NCI-H2196 (cell line): Measurements from ENCODE around the gene AOPEP.
"Not testable (repeated sequence)": the region's sequence is repeated elsewhere in the genome, so short reads cannot be mapped to it uniquely, and the experiment has no call there.

Experiments
- DNase-seq: peaks from one replicate; lab custom pipeline; 2025; ENCODE audit not compliant: unreplicated experiment; lab: John Stamatoyannopoulos, UW

AOPEP gene

DNA sequence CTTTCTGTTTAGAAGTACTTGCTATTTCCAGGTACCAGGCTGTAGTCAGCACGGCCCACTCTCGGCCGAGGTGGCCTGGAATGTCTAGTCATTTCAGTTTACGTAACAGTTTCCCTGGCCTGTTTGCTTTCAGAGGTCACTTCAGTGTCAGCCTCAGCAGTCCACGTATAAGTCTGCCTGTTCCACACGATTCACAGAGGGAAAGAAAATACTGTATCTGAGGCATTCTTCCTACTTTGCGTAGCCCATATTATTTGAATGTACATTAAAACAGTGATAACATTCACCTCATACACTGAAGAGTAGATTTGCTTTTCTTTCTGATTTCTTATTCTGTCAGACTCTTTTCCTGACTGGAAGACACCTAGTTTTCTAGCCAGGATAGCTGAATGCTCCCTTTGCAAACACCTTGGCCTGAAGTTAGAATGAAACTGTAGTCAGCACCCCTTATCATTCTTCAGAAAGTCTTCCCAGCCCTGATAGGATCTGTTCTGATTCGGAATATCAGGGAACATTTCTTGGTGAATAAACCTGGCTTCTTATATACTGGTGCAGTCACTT lies 140.9 kb downstream of the AOPEP start:
- peak; percentile 44 for DNase-seq

DNA sequence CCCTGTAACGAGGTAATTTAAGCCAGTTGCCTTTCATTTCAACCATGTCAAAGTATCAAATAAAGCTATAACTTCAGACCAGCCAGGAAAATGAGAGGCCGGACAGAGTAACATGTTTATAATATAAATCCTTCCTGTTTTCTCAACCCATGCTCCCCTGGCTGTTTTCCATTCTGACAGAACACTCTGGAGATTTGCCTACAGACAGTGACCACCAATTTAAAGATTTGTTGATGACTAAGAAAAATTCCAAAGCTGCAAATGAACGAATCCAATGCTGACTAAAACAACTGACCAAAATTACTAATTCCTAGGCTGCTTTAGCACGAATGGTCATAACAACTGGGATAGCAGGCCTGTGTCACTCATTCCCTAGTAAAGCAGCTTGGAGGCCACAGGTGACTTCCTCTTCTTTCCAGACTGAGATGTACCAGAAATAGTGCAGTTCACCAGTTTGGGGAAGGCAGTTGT lies 141.4 kb downstream of the AOPEP start:
- DNase-seq: peak; percentile 35

DNA sequence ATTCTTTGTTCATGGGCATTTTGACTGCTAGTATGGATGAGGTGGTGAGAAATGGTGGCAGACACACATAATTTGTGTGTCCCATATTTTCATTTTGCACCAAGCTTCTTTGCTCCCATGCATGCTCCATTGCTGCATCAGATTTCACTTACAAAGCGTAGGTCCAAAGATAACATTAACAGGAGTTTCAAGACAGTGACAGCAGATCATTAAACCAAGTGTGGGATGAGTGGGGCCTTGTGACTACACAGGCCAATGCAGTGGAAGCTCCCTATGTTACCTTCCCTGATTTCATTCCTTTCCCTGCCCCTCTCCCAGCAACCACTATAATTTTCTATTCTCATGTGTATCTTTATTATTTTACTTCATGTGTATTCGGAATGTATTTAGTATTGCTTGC lies 142.0 kb downstream of the AOPEP start:
- DNase-seq: no peak

DNA sequence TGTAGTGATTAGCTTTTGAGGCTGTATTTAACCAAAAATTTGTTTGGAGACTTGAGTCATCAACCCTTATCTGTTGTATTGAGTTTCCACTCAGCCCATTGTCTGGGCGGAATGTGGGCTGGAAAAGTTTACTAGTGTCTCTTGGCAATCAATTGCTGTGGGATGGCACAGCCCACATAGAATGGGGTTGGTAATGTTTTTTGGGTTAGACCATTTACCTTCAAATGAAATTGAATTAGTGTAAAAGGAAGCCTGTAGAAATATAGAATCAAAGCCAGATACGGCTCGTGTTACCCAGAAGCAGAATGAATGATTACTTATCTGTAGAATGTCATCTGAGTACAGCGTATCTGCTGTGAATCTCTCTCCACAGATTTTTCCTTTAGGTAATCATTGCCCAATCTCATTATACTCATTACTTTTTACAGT lies 142.9 kb downstream of the AOPEP start:
- peak; percentile 60 for DNase-seq

DNA sequence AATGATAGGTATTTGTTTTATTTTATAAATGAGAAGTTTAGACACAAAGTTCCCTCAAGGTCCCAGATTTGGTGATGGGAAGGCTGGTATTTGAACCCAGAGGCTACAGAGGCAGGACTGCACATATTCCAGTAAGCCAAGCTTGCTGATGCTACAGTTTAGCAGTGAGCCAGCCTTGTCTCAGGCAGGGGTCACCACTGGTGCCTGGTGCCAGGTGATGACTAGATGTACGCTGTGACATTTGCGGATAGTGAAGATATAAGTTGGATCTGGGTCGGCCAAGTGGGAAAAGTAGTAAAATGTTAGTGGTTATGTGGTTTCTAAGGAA lies 143.9 kb downstream of the AOPEP start:
- no peak for DNase-seq

DNA sequence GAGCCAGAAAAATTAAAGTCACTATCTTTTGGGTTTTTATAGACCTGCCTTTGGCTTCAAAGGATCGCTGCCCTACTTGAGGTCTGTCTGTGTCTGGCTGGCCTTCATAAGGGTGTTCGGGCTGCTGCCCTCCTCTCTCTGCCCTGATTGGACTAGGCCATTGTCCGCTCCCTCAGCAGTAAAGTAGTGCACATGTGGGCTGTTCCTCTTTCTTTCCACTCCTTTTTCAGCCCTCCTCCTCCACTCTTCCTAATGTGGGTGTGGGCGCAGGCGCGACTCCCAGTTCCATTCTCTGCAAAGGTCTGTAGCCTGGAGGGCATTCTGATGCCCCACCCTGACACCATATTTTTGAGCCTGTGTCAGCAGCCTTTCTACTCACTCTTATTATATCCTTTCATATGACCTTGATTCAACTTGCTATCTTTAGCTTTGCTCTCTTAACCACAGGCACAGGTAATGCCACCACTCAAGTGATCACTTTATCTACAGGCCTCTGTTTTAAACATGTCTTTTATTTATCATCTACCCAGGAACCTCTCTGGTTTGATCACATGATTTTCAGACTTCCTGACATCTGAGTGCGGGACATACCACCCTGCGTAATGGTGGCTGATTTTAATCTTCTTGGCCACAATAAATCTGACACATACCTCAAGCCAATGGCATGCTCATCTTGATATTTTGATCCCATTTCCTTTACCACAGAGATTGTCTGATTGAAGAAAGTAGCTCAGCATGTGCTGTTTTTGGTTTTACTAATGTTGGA lies 144.5 kb downstream of the AOPEP start:
- no peak for DNase-seq

DNA sequence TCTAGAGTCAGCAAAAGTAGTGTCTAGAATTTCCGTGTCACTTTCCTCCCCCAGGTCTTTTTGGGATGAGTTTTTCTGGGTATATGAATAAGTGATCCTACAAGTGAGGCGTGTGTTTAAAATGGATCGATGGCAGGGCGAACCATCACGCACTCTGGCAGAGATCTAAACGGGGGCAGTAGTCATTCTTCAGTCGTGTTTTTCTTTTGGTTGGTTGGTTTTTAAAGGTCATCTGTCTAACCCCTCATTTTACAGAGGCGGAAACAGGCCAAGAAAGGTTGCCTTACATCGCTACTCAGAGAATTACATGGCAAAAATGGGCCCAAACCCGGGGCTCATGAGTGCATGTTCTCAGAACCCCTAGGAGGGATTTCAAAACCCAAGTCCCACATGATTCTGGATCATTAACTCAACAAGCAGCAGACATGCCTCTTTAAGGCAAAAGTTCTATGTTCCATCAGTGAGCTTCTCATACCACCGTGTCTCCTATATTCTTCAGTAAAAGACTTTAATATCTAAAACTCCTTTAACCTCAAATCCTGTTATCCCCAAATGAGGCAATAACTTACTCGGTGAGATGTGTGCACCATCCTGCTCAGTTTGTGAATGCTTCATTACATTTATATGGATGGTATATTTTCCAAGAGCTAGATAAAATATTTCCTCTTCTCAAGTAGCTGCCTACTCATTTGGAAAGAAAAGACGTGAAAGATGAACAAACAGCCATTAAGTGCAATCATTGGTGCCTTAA lies 145.8 kb downstream of the AOPEP start:
- no peak for DNase-seq

DNA sequence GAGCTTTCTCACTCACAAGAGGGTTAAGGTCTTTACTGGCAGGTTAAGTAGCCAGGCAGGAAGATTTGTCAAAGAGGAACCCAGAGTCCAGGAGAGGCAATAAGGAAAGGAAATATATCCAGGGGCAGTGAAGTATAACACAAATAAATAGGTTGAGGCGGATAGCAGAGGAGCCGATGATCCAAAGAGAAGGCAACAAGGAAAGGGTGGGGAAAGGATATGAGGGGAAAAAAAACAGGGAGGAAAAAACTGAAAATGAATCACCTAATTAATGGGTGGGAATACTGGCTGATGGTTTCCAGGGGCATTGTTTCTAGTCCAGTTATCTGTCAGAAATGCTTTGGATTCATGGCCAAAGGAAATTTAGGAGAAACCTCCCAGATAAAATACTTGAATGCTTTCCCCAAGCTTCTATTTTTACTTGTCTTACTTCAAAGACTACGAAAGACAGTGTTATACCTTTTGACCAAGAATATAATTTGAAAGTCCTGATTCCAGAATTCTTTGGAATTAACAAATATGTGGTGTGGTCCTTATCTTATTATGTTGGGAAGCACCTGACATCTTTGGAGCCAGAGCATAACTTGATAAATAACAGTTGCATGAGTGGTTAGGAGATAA lies 146.5 kb downstream of the AOPEP start:
- DNase-seq: no peak

DNA sequence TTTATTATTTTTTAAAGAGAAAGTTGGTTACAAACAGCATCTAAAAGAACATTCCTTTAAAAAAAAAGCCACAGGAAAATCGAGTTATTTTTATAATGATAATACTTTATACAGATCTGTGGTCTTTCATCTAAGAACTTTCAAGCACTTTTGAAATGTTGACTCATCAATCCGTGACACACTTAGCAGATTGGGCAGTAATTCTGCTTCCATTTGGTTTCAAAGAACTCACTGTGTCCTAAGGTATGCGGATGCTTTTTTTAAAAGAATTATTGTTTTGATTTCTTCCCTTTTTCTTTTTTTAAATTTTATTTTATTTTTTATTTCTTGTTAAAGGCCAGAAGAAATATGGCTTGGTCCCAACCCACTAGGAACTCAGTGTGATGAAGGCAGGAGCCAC lies 147.8 kb downstream of the AOPEP start:
- DNase-seq: no peak

DNA sequence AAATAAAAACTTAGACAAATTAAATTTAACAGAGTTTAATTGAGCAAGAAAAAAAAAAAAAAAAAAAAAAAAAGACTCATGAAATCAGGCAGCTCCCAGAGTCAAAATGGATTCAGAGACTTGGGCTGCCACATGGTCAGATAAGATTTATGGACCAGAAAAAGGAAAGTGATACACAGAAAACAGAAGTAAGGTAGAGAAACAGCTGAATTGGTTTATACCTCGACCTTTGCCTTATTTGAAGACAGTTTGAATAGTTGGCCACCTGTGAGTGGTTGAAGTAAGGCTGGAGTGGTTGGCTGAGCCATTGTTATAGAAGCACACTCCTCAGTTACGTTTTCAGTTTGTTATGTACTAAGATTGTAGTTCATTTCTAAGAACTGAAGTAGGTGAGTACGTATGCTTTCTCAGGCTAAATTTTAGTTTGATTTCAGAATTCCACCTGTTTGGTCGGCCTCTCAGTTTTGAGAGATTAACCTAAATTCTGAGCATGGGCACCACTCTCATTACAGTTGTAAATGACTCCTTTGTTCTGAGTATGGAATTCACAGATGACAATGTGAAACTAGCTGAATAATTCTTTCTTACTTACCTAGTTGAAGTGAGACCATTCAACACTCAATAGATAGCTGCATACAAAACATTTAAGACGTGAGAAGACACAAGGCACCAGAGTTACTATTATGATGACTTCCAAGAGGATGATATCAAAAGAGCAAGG lies 149.0 kb downstream of the AOPEP start:
- DNase-seq: no peak

DNA sequence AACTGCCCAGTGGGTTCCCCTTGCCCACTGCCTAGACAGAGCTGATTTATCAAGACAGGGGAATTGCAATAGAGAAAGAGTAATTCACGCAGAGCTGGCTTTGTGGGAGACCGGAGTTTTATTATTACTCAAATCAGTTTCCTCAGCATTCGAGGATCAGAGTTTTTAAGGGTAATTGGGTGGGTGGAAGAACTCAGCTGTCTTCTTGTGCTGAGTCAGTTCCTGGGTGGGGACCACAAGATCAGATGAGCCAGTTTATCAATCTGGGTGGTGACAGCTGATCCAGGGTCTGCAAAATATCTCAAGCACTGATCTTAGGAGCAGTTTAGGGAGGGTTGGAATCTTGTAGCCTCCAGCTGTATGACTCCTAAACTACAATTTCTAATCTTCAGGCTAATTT lies 152.3 kb downstream of the AOPEP start:
- DNase-seq: not testable (repeated sequence)

DNA sequence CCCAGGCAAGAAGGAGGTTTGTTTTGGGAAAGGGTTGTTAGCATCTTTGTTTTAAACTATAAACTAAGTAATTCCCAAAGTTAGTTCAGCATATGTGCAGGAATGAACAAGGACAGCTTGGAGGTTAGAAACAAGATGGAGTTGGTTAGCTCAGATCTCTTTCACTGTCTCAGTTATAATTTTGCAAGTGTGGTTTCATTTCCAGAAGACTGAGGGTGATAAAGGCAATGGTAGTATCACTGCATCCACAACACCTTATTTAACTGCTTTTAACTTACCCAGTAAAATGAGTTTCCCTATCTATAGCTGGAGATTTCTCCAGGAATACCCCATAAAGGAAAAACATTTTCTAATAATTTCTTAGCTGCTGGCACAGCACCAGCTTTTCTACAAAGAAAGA lies 152.7 kb downstream of the AOPEP start:
- no peak for DNase-seq

DNA sequence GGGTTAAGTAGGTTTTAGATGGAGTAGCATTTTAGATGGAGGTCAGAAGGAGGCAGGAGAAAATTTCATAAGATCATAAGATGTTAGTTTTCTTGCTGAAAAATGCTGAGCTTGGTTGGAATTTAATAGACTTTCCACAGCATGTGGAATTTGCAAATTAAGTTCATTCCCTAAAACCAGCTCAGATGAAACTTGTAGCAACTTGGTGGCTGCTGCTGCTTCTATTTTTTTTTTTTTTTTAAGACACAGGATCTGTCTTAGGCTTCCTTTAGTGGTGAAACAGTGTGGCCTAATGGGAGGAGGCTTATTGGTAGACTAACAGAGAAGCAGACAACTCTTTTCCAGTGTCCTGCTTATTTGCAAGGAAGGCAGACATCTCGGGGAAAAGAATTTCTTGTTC lies 154.5 kb downstream of the AOPEP start:
- no peak for DNase-seq

DNA sequence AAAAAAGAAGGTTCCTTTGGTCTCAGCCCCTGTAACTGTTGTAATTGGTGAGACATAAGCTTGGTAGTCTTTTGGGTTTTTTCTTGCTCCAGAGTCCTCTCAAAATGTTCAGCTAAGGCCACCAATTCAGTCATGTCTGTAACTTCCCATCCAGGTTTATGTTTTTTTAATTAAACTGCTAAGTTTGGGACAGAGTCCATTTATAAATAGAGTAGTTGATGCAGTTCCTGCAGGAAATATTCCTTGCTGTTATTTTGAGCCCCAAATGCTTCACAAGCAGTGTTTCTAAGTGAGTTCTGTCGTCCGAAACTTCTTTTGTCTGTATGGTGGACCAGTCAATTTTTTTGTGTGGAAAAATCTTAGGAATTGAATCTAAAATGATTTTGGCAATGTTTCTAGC lies 155.0 kb downstream of the AOPEP start:
- DNase-seq: no peak

DNA sequence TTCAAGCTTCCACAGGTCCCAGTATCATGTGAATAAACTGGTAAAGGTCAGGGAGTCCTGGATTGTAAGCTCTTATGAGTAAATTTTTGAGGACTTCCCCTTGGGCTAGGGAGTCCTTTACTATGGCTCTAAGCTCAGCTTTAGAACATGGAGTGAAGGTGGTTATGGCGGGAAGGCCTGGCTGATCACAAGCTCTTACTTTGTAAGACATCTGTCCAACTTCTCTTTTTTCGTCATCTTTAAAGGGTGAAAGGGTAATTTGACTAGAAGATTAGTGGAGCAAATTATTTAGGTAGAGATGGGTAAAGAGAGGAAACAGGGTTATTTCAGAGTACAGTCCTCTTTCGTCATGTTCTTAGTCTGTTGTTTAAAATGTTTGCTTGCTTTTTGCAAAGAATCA lies 155.4 kb downstream of the AOPEP start:
- no peak for DNase-seq

DNA sequence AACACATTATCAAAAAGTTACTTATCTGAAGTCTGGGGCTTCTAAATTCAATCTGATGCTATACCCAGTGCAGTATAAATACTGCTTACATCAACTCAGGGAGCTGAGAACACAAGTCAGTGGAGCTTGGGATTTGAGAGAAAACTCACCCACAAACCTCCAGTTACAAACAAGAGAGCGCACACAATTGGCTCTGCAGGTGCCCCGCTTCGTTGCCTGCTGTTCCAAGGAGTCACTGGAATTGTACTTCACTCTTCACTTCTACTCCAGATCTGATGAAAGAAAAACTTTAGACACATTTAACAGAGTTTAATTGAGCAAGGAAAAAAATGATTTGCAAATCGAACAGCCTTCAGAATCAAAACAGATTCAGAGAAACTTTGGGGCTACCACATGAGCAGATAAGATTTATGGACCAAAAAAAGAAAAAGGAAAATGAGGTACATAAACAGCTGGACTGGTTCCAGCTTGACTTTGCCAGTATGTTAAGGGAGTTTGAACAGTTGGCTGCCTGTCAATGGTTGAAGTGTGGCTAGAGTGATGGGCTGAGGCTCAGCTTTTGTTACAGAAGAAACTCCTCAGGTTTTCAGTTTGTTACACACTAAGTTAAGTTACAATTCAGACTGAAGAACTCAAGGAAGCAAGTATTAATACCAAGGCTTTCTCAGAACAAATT lies 156.6 kb downstream of the AOPEP start:
- DNase-seq: peak; percentile 24

DNA sequence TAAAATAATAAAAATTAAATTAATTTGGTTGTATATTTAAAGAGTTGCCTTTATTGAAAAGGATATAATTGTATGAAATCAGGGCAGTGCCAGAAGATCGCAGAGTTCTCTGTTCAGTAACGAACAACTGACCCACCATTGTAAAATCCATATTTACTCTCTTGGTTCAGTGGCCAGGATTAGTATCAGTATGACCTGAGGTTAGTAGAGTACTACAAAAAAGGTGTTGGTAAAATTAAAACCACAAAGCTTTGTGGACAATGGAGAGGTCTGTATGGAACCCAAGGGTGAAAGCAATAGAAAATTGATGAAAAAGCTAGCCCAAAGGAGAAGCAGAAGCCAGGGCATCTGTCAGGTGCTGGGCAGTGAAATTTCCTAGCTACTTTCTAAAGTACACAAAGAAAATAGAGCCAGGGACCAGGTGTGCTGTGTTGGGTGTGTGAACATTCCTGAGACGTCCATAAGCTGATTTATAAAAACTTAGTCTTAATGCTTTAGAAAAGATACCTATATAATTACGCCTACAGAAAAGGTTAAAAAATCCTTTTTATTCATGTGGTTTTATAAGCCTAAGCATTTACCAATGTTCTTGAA lies 159.5 kb downstream of the AOPEP start:
- DNase-seq: no peak

DNA sequence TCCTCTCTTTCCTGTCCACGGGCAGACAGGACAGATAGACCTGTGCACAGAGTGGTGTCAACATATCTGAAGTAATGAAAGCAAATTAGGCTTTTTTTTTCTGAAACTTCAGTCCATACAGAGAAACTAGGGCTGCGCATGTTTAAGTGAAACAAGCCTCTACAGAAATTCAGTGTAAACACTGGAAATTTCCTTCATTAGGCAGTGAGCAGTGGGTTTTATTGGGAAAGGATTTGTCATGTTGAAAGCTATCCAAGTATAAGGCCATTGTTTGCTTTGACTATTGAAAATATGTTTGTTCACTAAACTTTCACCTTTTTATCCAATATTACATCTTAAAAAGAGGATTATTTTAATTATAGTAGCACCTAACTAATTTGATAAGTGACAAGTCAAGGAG lies 161.2 kb downstream of the AOPEP start:
- DNase-seq: no peak

DNA sequence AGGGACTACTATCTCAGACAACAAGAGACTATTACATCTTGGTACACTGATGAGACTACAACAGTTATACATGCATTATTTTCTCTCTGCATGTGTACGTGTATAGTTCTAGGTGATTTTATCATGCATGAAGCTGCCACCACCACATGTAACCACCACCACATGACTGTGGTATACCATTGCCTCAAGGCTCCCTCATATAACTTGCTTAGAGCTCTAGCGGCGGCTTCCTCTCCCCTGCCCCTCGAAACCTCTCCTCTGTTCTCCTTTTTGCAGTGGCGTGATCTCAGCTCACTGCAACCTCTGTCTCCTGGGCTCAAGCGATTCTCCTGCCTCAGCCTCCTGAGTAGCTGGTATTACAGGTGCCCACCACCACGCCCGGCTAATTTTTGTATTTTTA lies 162.3 kb downstream of the AOPEP start:
- no peak for DNase-seq

DNA sequence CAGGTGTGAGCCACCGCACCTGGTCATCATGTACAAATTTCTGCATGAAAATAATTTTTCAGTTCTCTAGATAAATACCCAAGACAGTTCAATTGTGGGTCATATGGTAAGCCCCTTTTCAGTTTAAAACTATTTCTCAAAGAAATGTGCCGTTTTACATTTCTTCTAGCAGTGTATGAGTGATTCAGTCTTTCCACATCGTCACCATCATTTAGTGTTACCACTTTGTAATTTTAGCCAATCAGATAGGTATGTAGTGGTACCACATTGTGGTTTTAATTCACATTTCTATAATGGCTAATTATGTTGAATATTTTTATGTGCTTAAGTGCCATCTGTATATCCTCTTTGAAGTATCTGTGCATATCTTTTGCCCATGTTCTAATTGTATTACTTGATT lies 163.1 kb downstream of the AOPEP start:
- DNase-seq: no peak
